ENCODE measurements around the gene BRAF. TPM values are rescaled to one million over a fixed set of nuclear protein-coding genes. Genes with fewer than 3 reads are reported as not detected.

BRAF gene
- total RNA-seq, 4 donors from 2014 or later, result 33.1 to 56.0 (median 44.8) TPM

DNA sequence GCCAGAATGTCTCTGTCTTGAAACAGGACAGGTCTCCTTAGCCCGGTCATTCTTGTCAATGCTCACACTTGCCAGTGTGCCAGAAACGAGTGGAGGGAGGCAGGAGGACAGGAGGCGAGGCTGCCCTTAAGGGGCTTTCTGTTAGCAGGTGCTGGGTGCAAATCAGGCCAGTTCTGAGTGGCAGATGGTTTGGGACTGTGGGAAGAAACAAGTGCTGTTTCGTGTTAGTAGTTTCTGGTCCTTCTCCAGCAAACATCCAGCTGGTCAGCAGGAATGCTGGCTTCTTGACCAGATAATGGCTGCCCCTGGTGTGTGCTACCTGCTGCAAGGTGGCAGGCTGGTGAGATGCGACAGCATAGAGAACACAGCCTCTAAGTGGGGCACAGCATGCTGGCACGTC, 236.4 kb downstream of the BRAF start:
- no peak overlapping the region for H3K27ac ChIP-seq
- no peaks in the 10 kb centered on the region for H3K9me3 ChIP-seq
- TF ChIP-seq EP300 (IDR thresholded peaks at IDR 0.05), result no peak
- no peak for TF ChIP-seq POLR2AphosphoS5 (IDR thresholded peaks at IDR 0.05)
- TF ChIP-seq, protein P1, sequence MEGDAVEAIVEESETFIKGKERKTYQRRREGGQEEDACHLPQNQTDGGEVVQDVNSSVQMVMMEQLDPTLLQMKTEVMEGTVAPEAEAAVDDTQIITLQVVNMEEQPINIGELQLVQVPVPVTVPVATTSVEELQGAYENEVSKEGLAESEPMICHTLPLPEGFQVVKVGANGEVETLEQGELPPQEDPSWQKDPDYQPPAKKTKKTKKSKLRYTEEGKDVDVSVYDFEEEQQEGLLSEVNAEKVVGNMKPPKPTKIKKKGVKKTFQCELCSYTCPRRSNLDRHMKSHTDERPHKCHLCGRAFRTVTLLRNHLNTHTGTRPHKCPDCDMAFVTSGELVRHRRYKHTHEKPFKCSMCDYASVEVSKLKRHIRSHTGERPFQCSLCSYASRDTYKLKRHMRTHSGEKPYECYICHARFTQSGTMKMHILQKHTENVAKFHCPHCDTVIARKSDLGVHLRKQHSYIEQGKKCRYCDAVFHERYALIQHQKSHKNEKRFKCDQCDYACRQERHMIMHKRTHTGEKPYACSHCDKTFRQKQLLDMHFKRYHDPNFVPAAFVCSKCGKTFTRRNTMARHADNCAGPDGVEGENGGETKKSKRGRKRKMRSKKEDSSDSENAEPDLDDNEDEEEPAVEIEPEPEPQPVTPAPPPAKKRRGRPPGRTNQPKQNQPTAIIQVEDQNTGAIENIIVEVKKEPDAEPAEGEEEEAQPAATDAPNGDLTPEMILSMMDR (IDR thresholded peaks at IDR 0.05), result no peak
- TF ChIP-seq POLR2A (IDR thresholded peaks at IDR 0.05), result no peak
- H3K4me1 ChIP-seq, result no peaks in the 10 kb centered on the region
- WGBS, 2 donors (ENCODE audit: low coverage in 1 of 2), result 80% methylated on average over 3 of the region's 6 CpGs; no CpG with 5 or more reads in 1 of the 2 donors
- no peaks in the 10 kb centered on the region for H3K27me3 ChIP-seq
- H3K36me3 ChIP-seq, result peaks cover 0 to 99% of the 10 kb centered on the region in 2 donors
- no peak for ATAC-seq
- no peak overlapping the region for H3K4me3 ChIP-seq

DNA sequence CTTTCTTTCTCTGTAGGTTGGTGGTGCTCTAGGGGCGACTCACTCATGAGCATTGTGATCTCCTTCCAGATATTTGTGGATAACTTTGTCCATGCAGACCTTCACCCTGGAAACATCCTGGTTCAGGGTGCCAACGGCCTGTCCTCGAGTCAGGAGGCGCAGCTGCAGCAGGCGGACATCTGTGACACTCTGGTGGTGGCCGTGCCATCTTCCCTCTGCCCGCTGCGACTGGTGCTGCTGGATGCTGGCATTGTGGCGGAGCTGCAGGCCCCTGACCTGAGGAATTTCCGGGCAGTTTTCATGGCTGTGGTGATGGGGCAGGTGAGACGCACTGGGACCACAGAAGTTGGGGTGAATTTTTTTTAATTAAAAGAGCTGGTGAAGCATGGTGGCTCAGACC, 237.8 kb downstream of the BRAF start:
- no peaks in the 10 kb centered on the region for H3K4me1 ChIP-seq
- no peaks in the 10 kb centered on the region for H3K27me3 ChIP-seq
- no peak overlapping the region for H3K27ac ChIP-seq
- TF ChIP-seq POLR2AphosphoS5 (IDR thresholded peaks at IDR 0.05), result no peak
- no peak for TF ChIP-seq POLR2A (IDR thresholded peaks at IDR 0.05)
- TF ChIP-seq EP300 (IDR thresholded peaks at IDR 0.05), result no peak
- TF ChIP-seq, protein P1 (IDR thresholded peaks at IDR 0.05), result no peak
- no peak overlapping the region for H3K4me3 ChIP-seq
- H3K36me3 ChIP-seq, result peaks cover 0 to 98% of the 10 kb centered on the region in 2 donors
- no peak for ATAC-seq
- 100% methylated on average over 2 of the region's 11 CpGs; no CpG with 5 or more reads in 1 of the 2 donors for WGBS, 2 donors (ENCODE audit: low coverage in 1 of 2)
- no peaks in the 10 kb centered on the region for H3K9me3 ChIP-seq

GRCh38 chr7:140685407-140686087, 239.2 kb downstream of the BRAF start:
- 82 to 100% methylated on average over 2 to 3 of the region's 10 CpGs for WGBS, 2 donors (ENCODE audit: low coverage in 1 of 2)
- TF ChIP-seq POLR2AphosphoS5 (IDR thresholded peaks at IDR 0.05), result no peak
- TF ChIP-seq POLR2A (IDR thresholded peaks at IDR 0.05), result no peak
- no peak for TF ChIP-seq EP300 (IDR thresholded peaks at IDR 0.05)
- TF ChIP-seq, protein P1 (IDR thresholded peaks at IDR 0.05), result no peak
- ATAC-seq, result no peak
- Histone ChIP-seq H3K36me3 (peaks cover 0 to 98% of the 10 kb centered on the region in 2 donors), H3K4me3 (no peak overlapping the region), H3K9me3 (no peaks in the 10 kb centered on the region), H3K4me1 (no peaks in the 10 kb centered on the region), H3K27ac (no peak overlapping the region), H3K27me3 (no peaks in the 10 kb centered on the region)

- H3K36me3 ChIP-seq, result peaks cover 0 to 98% of the 10 kb centered on the region in 2 donors
- WGBS, 2 donors (ENCODE audit: low coverage in 1 of 2), result 83 to 92% methylated on average over 1 to 14 of the region's 20 CpGs
- H3K4me1 ChIP-seq, result no peaks in the 10 kb centered on the region
- no peak for ATAC-seq
- no peaks in the 10 kb centered on the region for H3K9me3 ChIP-seq
- no peak overlapping the region for H3K4me3 ChIP-seq
- no peaks in the 10 kb centered on the region for H3K27me3 ChIP-seq
- TF ChIP-seq, protein P1 (IDR thresholded peaks at IDR 0.05), result no peak
- TF ChIP-seq POLR2A (IDR thresholded peaks at IDR 0.05) (no peak), EP300 (IDR thresholded peaks at IDR 0.05) (no peak), POLR2AphosphoS5 (IDR thresholded peaks at IDR 0.05) (no peak)
- H3K27ac ChIP-seq, result no peak overlapping the region
Observed at GRCh38 chr7:140684066-140684950, 240.4 kb downstream of the BRAF start.
